ENCODE results near the gene ANKS4B.

- TF ChIP-seq MAX (IDR thresholded peaks at IDR 0.05) (no peak), GTF2F1 (IDR thresholded peaks at IDR 0.05; ENCODE audit: borderline replicate concordance, low read depth, low read length) (no peak), JUND (IDR thresholded peaks at IDR 0.05; ENCODE audit: low read length) (no peak), KDM1A (IDR thresholded peaks at IDR 0.05; ENCODE audit: borderline replicate concordance, low read length) (no peak), HDAC2 (IDR thresholded peaks at IDR 0.05; ENCODE audit: borderline replicate concordance in 1 of 2, low read depth in 2 of 2, low read length in 2 of 2) (no peak)
- TF ChIP-seq, protein P1, sequence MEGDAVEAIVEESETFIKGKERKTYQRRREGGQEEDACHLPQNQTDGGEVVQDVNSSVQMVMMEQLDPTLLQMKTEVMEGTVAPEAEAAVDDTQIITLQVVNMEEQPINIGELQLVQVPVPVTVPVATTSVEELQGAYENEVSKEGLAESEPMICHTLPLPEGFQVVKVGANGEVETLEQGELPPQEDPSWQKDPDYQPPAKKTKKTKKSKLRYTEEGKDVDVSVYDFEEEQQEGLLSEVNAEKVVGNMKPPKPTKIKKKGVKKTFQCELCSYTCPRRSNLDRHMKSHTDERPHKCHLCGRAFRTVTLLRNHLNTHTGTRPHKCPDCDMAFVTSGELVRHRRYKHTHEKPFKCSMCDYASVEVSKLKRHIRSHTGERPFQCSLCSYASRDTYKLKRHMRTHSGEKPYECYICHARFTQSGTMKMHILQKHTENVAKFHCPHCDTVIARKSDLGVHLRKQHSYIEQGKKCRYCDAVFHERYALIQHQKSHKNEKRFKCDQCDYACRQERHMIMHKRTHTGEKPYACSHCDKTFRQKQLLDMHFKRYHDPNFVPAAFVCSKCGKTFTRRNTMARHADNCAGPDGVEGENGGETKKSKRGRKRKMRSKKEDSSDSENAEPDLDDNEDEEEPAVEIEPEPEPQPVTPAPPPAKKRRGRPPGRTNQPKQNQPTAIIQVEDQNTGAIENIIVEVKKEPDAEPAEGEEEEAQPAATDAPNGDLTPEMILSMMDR (IDR thresholded peaks at IDR 0.05; ENCODE audit: control extremely low read depth in 1 of 3, insufficient read depth in 1 of 3, low read depth in 1 of 3, low read length in 3 of 3): no peak
These were observed 69.0 kb downstream of the ANKS4B start for GRCh38 chr16:21302454-21302853.

Measured in H1 (cell line).